Amniotic stem cell (primary cell): ENCODE data around the gene RGP1.

ENCODE experiments used
- DNase-seq: peaks from one replicate; lab custom pipeline; 2025; lab: John Stamatoyannopoulos, UW

Gene RGP1

DNA sequence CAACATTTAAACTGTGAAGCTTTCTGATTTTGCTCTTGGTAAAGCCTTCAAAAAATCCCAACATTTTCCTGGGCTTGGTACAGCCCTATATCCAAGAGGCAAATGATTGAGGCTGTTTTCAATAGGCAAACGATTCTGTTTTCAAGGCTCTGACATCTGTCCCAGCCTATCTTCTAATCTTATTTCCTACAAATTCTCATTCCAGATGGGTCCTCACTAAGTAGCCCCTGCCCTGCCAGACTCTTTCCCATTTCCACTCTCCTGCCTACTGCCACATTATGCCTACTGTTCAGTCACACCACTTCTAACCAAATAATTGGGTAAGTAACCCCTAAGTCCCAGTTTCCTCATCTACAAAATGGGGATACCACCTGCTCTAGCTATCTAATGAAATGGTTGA is 3.5 kb upstream of the RGP1 start:
- no peak for DNase-seq

DNA sequence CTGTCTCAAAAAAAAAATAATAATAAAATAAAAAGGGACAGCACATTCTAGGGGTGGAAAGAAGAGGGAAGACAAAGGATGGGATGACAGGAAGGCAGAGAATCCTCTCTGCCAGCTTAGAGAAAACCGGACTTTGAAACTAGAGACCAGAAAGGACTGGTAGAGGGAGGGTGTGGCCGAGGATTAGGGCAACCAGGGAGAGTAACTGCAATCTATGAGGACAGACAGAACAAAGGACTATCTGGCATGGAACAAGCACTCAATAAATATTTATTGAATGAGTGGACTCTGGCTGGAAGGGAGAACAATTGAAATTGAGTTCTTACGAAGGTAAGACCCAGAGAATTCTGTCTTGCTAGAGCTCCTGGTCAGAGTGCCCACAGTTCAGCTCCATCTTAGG is 2.5 kb upstream of the RGP1 start:
- DNase-seq, result no peak

DNA sequence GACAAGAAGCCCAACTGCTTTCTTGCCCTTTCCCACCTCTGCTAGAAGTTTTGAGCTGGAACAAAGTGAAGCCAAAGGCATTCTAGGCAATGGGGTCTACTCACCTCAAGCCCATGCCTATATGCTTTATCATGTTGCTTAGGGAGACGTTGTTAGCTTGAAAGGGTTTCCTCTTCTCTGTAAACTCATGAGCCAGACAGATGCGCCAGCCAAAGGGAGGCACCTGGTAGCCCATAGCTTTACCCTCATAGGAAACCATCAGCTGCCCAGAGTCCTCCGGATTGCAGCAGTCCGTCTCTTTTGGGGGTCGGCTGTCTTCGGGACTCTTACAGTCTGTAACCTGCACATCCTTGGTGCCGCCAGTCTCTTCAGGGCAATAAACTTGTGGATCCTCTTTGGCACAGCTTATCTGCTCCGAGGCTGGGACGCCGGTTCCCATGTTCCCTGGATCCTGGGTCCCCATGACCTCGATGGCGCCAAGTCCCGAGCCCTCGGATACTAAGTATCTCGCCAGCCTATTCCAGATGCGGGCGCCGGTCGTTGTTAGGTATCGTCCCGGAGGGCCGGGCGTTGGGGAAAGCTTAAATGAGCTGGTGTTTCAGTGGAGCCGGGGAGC is 737 bp upstream of the RGP1 start:
- DNase-seq, result no peak

DNA sequence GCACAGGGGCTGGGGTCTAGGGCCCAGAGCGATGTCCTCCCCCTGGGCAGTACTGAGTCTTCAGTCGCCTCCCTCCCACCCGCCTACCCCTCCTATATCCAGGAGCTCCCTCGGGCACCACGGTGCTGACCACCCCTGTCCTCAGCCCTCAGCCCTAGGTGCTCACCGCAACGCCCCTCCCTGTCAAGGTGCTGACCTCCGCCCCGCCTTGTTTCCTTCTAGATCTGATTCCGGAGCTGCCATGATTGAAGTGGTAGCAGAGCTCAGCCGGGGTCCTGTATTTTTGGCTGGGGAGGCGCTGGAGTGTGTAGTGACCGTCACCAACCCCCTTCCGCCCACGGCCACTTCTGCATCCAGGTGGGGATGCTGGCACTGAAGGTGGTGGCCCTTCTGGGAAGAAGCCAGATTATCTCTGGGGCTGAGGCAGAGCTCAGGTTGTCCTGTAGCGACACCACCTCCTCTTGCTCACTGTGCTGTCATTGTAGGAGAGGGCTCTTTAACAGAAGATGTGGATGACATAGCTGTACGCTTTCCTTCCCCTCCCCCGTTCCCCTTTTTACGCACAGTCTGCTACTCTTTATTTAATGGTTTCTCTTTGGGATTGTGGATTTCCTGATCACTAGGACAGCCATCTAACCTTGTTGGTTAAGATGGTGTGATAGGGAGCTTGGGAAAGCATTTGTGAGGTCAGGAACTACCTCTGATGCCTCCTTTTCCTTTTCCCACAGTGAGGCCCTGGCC is 598 bp downstream of the RGP1 start:
- no peak for DNase-seq

DNA sequence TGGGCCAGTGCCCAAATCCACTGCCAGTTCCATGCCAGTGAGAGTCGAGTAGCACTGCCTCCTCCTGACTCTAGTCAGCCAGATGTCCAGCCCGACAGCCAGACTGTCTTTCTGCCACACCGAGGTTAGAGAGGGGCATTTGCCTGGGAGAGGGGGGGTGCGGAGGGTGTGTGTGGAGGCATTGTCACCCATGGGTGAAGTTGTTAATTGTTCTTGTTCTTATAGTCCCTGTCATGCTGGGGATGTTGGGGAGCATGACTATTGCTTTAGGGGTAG is 1.1 kb downstream of the RGP1 start:
- DNase-seq, result no peak

DNA sequence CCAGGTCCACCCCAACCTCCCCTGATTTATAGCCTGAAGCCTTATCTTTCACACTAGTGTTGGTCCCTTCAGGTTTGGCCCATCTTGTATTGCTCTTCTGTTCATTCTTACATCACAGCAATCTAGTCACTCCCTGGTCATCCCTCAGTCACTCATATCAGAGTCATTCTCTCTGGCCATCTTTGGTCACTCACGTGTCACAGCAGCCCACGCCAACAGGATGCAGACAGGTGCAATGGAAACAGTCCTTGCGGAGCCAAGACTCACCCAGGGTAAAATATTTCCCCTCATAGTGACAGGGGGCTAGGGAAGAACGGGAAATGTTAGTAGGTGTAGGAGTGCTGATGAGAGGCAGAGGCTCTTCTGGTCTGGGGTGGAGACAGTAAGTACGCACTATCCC is 4.4 kb downstream of the RGP1 start:
- no peak for DNase-seq

DNA sequence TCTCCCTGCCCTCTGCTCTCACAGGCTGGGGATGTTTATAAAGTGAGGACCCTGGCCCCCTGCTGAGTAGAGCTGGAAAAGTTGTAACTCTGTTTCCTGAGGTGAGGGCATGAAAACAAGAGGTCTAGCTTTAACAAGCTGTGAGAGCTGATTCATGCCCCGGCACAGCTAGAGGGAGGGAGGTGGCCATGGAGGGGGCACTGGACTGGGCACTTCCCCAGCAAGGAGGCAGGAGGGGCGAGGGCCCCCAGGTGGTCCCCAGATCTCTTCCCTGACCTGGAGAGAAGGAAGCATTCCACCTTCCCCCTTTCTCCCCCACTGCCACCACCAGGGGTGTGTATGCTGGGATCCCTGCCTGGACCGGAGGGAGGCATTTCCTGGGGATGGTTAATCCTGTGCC is 5.2 kb downstream of the RGP1 start, which contains the start of gene MSMP:
Gene MSMP (minus strand): TSS at position 13 of the 400 bp plus-strand sequence. CDS start 147 bp downstream, outside the sequence.
- DNase-seq, result no peak

DNA sequence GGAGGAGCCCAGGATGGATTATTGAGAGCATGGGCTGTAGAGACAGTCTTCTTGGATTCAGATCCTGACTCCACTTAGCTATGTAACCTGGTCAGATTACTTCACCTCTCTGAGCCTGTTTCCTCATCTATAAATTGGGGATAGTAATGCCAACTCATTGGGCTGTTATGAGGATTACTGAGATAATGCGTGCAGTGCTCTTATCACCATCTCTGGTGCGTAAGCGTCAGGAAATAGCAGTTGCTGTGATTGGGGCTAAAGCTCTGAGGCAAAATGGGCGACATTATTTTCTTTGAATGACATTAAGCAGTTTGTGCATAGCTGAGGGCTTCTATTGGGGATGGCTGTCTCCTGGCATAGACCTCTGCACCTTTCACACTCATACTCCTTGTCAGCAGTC is 6.0 kb downstream of the RGP1 start:
- no peak for DNase-seq

DNA sequence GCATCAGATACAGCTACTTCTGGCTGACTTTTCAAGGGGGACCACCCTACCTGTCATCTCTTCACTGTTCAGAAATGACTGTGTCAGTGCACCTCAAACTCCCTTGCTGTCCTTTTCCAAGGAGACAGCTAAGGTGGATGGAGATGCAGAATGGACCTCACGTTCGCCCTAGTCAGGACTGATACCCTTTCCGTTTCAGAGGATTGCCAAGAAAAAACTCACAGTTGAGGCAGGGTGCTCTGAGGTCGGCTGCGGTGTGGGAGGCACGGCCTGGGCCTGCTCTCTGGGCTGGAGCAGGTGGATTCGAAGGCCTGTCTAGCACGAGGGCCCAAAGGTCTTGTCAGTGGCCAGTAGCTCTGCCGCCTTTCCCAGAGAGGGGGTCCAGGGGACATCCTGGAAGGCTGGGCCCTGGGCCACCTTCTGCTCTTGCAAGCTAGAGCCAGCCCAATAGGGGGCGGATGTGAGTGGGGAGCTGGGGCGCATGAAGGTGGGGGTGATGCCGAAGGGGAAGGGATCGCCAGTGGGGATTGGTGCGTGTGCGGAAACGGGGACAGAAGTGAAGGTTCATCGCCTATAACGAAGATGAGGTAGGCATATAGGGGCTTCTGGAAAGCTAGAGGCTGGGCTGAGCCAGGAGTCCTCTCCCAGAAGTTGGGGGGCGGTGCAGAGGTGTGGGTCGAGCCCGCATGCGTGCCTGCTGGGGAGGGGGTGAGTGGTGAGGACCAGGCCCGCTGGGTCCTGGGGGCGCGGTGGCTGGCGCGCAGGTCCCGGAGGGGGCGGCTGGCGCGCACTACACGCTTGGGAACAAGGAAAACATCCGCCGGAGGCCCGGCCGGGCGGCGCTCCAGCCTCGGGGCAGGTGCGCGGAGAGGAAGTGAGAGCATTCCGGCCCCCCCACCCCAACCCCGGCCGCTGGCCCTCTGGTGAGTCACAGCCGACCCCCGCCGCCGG is 7.5 kb downstream of the RGP1 start:
- no peak for DNase-seq

DNA sequence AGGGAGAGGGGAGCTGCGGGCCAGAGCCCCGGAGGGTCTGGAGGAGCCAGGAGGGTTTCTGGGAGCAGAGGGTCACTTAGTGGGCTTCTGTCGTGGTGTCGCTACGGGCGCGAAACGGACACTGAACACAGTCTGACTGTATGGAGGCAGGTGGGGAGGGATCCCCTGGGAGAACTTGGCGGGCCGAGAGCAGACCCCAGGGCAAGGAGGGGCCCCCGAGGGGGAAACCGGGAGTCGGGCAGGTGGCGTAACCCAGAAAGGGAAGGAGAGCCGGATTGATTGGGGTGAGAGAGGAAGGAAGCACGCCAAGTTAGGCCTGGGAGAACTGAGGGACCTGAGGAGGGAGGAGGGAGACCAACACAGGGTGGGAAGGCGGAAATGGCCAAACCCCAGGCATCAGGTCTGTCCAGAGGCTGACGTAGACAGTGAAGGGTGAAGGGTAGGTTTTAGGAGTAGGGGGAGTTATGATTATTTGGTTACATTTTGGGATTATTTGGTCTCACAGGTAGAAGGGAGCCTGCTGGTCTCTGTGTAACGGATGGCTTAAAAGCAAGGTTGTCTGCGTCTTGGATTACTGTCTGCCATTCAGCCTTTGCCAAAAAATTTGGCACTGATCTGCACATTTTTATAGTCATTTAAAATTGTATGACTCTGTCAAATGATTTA is 8.3 kb downstream of the RGP1 start:
- DNase-seq, result no peak

DNA sequence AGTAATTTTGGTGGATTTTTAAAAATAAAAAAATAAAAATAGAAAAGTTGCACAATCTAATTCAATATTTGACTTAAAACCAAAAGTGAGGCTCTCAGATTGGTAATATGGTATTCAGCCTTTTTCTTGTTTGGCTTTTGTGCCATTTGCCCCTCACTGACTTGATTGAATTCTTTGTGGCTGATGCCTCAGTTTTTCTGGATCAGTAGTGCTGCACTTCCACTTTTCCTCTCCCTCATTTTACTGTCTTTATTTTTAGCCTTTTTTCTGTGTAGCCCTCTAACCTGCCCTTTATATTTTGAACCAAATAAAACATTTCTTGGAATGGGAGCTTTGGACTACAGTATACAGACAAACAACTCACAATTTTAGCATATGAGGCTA is 8.8 kb downstream of the RGP1 start:
- no peak for DNase-seq

DNA sequence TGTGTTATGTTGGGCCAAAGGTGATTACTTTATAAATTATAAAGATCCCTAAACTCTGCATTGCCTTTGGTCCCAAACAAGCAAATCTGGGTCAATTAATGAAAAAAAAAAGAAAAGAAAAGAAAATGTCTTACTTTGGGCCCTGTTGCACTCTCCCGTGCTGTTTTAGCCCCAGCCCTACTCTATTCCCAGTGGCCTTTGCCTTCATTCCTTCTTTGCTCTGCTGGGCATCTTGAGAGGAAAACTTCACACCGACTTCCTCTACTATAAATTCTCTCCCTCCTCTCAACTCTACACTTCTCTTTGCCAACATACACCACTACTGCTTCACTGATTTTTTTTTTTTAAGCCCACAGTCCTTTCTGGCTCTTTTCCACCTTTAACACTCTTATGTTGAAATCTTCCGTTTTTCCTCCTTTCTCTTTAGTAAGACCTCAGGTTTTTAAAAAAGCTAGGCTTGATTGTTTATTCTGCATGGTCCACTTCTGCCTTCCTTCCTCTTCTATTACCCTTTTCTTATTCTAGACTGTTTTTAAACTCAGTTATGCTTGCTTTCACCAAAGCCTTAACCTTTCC is 9.5 kb downstream of the RGP1 start:
- no peak for DNase-seq

DNA sequence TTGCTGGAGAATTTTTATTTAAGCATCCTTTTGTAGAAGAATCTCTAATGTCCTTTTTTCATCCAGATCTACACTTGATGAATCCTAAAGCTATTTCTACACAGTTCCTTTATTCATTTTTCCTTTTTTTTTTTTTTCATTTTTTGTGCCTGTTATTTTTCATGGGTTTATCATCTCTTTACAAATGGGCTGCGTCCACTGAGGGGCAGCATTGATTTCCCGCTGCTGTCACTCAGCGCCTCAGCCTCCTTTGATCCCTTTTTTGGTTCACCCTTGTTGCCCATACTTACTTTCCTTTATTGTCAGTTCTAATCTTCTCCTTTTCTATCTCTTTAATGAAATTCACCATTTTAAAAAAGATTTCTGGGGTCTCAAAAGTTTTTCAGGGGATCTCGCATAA is 10.7 kb downstream of the RGP1 start:
- DNase-seq, result no peak

DNA sequence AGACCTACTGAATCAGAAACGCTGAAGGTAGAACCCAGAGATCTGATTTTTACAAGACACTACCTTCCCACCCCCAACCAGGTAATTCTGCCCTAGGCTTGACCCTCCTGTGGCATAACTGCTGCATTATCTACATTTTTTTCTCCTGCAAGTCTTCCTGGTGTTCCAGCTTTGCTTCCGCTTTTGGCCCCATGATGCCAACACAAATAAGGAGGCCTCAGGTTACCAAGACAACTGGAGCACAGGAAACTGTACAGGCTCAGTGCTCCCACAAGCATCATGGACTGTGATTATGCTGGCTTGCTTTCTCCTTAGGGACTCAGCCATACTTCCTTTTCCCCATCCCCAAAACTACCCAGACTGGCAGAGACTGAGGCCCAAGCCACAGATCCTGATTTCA is 11.6 kb downstream of the RGP1 start:
- DNase-seq, result no peak

DNA sequence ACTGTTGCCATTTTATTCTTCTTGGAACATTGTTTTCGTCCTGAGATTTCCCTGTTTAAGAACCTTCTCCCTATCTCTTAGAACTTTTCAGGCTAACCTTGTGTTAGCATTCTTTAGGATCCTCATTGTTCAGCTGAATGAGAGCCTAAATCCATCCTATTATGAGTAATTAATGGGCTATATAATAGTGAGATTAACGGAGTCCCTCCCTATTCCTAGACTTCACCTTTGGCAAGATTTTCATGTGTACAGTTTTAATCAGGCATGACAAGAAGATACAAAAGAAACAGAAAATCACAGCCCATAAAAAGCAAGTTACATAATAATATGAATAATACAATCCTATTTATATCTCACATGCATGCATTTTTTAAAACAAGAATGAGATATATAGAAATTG is 14.1 kb downstream of the RGP1 start:
- DNase-seq, result no peak

DNA sequence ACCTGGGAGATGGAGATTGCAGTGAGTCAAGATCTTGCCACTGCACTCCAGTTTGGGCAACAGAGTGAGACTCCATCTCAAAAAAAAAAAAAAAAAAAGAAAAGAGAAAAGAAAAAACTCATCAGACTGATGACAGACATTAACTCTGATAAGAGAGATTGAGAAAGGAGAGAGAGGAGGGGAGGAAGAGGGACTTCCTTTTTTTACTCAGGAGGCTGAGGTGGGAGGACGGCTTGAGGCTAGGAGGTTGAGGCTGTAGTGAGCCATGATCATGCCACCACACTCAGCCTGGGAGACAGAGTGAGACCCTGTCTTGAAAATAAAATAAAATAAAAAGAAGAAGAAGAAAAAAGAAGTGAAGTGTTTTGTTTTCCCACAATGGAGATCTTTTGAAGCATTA is 14.7 kb downstream of the RGP1 start:
- DNase-seq, result no peak

DNA sequence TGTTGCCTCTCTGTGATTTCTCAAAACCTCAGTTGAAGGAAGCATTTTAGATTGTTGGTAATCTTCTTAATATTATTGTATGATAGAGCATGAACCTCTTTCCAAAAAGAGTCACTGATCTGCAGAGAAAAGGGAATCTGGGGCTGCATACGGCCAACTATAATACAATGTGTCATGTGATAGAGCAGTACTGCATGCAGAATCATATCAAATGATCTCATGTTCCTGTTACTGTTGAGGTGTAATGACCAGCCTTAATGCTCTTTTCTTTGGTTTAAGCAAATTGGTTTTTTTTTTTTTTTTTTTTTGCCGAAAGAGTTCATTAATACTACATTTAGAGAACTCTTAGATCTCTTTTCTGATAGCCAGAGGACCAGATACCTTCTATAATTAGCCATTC is 17.9 kb downstream of the RGP1 start:
- DNase-seq, result no peak

DNA sequence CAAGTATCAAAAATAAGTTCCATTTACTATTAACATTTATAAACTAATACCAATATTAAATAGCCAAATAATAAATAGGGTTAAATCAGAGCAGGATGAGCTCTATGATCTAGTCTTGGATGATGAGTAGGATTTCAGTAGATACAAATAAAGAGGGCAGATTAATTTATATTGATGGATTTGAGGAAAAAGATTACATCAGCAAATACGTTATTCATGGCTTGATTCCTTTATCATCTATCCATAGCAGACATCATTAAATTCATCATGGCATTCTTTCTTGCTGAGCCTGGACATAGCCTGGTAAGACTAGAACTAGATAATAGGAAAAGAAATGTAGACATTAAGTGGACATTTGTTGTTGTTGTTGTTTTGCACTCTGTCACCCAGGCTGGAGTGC is 18.4 kb downstream of the RGP1 start:
- DNase-seq, result no peak

DNA sequence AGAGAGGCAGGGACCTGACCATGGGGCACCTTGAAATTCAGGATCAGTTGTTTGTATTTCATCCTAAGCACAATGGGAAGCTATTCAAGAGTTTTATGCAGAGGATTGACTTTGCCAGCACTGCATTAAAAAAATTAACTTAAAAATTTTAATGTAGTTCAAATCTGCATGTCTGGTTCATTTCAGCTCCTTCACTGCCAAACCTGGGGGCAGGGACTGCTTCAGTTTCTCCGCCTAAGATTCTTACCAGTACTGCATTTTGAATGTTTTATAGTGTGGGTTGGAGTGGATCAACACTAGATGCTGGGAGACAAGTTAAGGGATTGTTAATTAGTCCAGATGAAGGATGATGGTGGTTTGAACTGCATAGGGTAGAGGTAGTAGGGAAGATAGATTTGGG is 20.7 kb downstream of the RGP1 start:
- DNase-seq, result no peak

DNA sequence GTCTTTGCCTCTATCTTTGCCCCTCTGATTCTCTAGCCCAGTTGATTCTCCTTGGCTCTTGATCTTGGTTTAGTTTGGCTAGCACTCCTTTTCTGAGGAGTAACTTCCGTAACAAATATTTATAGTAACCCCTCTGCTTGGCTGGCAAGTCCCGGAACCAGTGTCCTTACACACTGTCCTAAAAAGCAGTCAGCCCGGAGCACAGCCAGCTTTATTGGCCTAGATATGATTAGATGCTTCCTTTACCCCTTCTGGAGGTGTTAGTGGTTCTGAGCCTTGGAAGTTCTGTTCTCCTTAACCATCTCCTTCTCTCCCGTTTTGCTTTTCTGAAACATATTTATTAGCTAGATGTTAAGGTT is 22.0 kb downstream of the RGP1 start:
- DNase-seq, result no peak

DNA sequence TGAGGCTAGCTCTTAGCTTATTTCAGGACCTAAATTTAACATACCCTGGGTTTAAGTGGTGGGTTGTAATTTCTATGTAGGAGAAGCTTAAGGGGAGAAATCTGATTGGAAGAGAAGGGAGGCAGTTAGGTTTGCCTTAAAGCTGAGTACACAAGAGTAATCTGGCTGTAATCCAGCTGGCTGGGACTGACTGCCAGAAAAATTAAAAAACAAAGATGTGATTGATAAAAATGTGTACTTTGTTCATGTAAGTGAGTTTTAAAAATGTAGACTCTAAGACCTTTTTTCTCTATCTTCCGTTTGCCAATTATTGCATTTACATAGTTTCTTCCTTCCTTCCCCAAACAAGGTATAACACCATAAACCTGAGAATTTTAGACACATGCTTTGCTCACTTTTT is 22.4 kb downstream of the RGP1 start:
- DNase-seq, result no peak

DNA sequence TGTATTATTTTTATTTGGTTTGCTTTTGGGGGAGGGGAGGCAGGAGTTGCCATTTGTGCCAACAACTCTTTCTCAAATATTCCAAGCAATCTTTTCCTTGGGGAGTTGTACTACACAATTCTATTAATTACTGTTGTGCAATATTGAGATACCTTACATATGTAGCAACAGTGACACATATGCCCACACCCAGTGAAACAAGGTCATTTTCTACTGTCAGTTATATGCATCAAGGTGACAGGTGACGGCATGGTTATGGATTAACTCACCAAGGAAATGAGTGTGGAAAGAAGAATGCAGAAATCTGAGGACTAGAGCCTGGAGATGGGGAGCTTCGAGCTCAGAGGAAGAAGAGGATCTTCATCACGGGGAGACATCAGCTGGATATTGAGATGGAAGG is 22.9 kb downstream of the RGP1 start:
- DNase-seq, result no peak
